Subcutaneous adipose tissue (tissue), 4 donors: ENCODE measurements around the gene CPB1. TPM values are rescaled to one million over a fixed set of nuclear protein-coding genes. Genes with fewer than 3 reads are reported as not detected.

ENCODE experiments used
- CTCF ChIP-seq: fragments of 450-650 bp; IDR thresholded peaks from one replicate; pipeline ENCODE4 v1.5.1; 2016; ENCODE audit warnings: low read depth, mild to moderate bottlenecking, control low read depth, antibody characterized with exemption, moderate library complexity
- total RNA-seq, 4 donors: library from RNA; depleted of rRNA; stranded (reverse); fragments of >200 nt; gene quantifications; one replicate each; pipeline ENCODE4 v1.1.0, GENCODE V29; 2016

Gene CPB1
- total RNA-seq, 4 donors from 2014 or later, result 2.0 to 12.1 (median 5.4) TPM

- TF ChIP-seq CTCF, result no peak
These were observed 26.4 kb downstream of the CPB1 start for GRCh38 chr3:148854061-148854460.

GRCh38 chr3:148856384-148856783 is 28.8 kb downstream of the CPB1 start:
- no peak for TF ChIP-seq CTCF

GRCh38 chr3:148857316-148857715 is 29.7 kb downstream of the CPB1 start:
- no peak for TF ChIP-seq CTCF

GRCh38 chr3:148861277-148861869 is 33.8 kb downstream of the CPB1 start:
- no peak for TF ChIP-seq CTCF

- no peak for TF ChIP-seq CTCF
These were observed 35.7 kb downstream of the CPB1 start for GRCh38 chr3:148863297-148863696.

GRCh38 chr3:148863814-148864213 is 36.2 kb downstream of the CPB1 start:
- no peak for TF ChIP-seq CTCF

- TF ChIP-seq CTCF, result no peak
These were observed 37.4 kb downstream of the CPB1 start, which contains the start of gene CPA3 for GRCh38 chr3:148865049-148865448. CPA3 (plus strand) TSS chr3:148865296; CDS start chr3:148865308, 12 bp downstream.
